Measurements from ENCODE around the gene NFKBIE.

The NFKBIE gene

DNA sequence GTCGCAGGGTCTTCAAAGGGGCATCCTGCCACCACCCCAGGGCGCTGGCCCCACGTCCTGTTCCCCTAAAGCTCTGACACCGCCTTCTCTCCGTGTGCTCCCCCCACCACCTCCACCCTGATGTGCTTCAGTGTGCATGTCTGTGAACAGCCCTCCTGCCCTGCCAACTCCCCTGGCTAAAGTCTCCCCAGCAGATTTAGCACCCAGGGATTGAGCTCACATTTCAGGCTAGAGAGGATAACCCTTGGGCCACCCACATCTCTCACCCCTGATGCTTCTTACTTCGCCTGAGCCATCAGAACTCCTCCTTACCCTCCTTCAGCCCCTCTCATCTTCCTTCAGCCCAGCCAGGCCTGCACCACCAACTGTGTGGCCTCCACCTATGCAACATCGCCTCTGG, 12.4 kb upstream of the NFKBIE start:
- Histone ChIP-seq H3K23ac (ENCODE audit: low read length) (no peak overlapping the region), H2BK5ac (ENCODE audit: low read length) (no peak overlapping the region), H3K79me1 (ENCODE audit: low read length) (no peaks in the 10 kb centered on the region), H3K79me2 (ENCODE audit: control insufficient read depth, insufficient read depth, low read length) (no peaks in the 10 kb centered on the region), H3K4me3 (ENCODE audit: low read length) (no peak overlapping the region), H3K18ac (ENCODE audit: low read length) (no peak overlapping the region), H3K36me3 (ENCODE audit: control insufficient read depth, insufficient read depth, low read length) (no peaks in the 10 kb centered on the region), H3K27me3 (ENCODE audit: insufficient read depth, low read length, poor library complexity) (no peaks in the 10 kb centered on the region), H2BK15ac (replicated peaks; ENCODE audit: low read depth) (no peak overlapping the region), H4K5ac (ENCODE audit: low read length) (no peak overlapping the region), H3K56ac (ENCODE audit: low read length) (no peak overlapping the region), H4K8ac (ENCODE audit: low read depth, low read length) (no peak overlapping the region), H3K4me2 (ENCODE audit: low read length) (no peak overlapping the region), H2BK120ac (ENCODE audit: low read depth, low read length) (no peak overlapping the region), H3K4me1 (ENCODE audit: control insufficient read depth, low read depth, low read length) (no peaks in the 10 kb centered on the region), H3K4ac (ENCODE audit: low read depth, low read length) (no peak overlapping the region), H3K27ac (ENCODE audit: low read depth, low read length) (no peak overlapping the region), H2AK5ac (ENCODE audit: low read length) (no peak overlapping the region), H3K9ac (ENCODE audit: low read length) (no peak overlapping the region)
- no CpG with 5 or more reads among the region's 7 CpGs for WGBS (ENCODE audit: extremely low coverage, insufficient coverage, low lambda C conversion rate)
- no peak for DNase-seq

DNA sequence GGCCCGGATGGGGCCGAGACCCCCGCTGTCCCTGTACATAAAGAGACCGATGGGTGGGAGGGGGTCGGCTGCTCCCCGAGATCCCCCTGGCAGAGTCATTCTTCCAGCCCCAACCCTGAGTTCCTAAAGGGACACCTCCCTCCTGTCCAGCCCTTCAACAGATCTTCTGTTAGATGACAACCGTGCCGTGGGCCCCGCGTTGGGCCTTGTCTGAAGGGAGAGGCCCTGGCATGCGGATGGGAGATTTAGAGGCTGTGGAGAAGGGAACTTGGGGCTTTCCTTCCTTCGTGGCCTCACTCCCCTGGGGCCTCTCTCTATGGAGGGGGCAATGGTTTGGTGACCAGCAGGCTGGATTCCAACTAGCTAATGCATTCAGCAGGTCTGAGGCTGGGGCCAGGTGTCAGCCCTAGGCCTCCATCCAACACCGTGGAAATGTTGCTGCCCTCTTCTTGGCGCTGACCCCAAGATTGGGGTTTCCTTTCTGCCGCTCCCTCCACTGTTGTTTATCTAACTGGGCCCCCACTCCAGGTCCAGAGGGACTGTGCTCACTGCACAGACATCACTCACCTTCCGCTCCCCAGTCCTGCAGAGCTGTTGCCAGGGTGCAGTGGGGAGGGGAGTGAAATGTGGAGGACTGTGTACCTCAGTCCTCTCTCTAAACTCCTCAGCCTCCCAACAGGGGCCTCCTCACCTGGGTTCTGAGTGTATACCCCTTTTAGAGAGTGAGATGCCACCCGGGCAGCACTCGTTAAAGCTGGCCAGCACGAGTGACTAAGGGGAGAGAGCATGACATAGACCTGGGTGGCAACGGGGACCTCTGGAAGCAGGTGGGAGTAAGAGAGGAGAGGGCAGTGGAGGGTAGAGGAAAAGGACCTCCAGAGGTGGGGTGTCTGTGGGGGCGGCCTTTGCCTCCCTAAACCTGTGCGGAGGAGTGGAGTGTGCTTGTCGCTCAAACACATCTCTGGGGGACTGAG, 11.6 kb upstream of the NFKBIE start:
- Histone ChIP-seq H3K9ac (ENCODE audit: low read length) (no peak overlapping the region), H3K18ac (ENCODE audit: low read length) (no peak overlapping the region), H3K27me3 (ENCODE audit: insufficient read depth, low read length, poor library complexity) (no peaks in the 10 kb centered on the region), H3K36me3 (ENCODE audit: control insufficient read depth, insufficient read depth, low read length) (no peaks in the 10 kb centered on the region), H3K79me2 (ENCODE audit: control insufficient read depth, insufficient read depth, low read length) (no peaks in the 10 kb centered on the region), H3K56ac (ENCODE audit: low read length) (no peak overlapping the region), H3K4me3 (ENCODE audit: low read length) (no peak overlapping the region), H2BK5ac (ENCODE audit: low read length) (no peak overlapping the region), H2AK5ac (ENCODE audit: low read length) (no peak overlapping the region), H3K27ac (ENCODE audit: low read depth, low read length) (no peak overlapping the region), H3K79me1 (ENCODE audit: low read length) (no peaks in the 10 kb centered on the region), H2BK120ac (ENCODE audit: low read depth, low read length) (no peak overlapping the region), H3K4me2 (ENCODE audit: low read length) (no peak overlapping the region), H2BK15ac (replicated peaks; ENCODE audit: low read depth) (no peak overlapping the region), H4K8ac (ENCODE audit: low read depth, low read length) (no peak overlapping the region), H4K5ac (ENCODE audit: low read length) (no peak overlapping the region), H3K4me1 (ENCODE audit: control insufficient read depth, low read depth, low read length) (no peaks in the 10 kb centered on the region), H3K4ac (ENCODE audit: low read depth, low read length) (no peak overlapping the region), H3K23ac (ENCODE audit: low read length) (no peak overlapping the region)
- DNase-seq = no peak
- no CpG with 5 or more reads among the region's 23 CpGs for WGBS (ENCODE audit: extremely low coverage, insufficient coverage, low lambda C conversion rate)

DNA sequence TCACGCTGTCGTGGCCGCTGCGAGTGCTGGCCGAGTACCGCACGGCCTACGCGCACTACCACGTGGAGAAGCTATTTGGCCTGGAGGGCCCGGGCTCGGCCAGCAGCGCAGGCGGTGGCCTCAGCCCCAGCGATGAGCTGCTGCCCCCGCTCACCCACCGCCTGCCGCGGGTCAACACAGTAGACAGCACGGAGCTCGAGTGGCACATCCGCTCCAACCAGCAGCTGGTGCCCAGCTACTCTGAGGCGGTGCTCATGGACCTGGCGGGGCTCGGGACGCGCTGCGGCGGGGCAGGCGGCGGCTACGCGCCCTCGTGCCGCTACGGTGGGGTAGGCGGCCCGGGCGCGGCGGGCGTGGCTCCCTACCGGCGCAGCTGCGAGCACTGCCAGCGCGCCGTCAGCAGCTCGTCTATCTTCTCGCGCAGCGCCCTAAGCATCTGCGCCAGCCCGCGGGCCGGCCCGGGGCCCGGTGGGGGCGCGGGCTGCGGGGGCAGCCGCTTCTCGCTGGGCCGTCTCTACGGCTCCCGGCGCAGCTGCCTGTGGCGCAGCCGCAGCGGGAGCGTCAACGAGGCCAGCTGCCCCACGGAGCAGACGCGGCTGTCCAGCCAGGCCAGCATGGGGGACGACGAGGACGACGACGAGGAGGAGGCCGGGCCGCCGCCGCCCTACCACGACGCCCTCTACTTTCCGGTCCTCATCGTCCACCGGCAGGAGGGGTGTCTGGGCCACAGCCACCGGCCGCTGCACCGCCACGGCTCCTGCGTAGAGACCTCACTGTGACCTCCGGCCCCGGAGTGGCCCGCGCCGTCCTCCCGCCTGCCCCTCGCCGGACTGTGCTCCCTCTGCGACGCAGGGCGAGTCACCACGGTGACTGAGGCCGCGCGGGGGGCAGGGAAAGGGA, 10.6 kb upstream of the NFKBIE start:
- WGBS (ENCODE audit: extremely low coverage, insufficient coverage, low lambda C conversion rate) = no CpG with 5 or more reads among the region's 109 CpGs

DNA sequence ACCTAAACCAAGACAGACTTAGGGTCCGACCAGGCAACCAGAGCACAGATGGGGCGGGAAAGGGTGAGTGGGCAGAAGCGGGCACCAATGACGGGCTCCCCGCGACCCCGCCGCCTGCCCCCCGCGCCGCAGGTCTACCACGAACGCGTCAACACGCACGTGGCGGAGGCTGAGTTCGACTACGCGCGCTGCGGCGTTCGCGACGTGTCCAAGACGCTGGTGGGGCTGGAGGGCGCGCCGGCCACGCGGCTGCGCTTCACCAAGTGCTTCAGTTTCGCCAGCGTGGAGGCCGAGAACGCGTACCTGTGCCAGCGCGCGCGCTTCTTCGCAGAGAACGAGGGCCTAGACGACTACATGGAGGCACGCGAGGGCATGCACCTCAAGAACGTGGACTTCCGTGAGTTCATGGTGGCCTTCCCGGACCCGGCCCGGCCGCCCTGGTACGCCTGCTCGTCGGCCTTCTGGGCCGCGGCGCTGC, 10.0 kb upstream of the NFKBIE start:
- WGBS (ENCODE audit: extremely low coverage, insufficient coverage, low lambda C conversion rate) = no CpG with 5 or more reads among the region's 59 CpGs
- H3K9ac ChIP-seq (ENCODE audit: low read length) = no peak overlapping the region
- H3K4ac ChIP-seq (ENCODE audit: low read depth, low read length) = no peak overlapping the region
- H2BK120ac ChIP-seq (ENCODE audit: low read depth, low read length) = no peak overlapping the region
- no peak overlapping the region for H3K4me3 ChIP-seq (ENCODE audit: low read length)
- H4K8ac ChIP-seq (ENCODE audit: low read depth, low read length) = no peak overlapping the region
- no peak overlapping the region for H3K18ac ChIP-seq (ENCODE audit: low read length)
- no peaks in the 10 kb centered on the region for H3K36me3 ChIP-seq (ENCODE audit: control insufficient read depth, insufficient read depth, low read length)
- DNase-seq = no peak
- H3K23ac ChIP-seq (ENCODE audit: low read length) = no peak overlapping the region
- H3K27me3 ChIP-seq (ENCODE audit: insufficient read depth, low read length, poor library complexity) = no peaks in the 10 kb centered on the region
- no peak overlapping the region for H3K56ac ChIP-seq (ENCODE audit: low read length)
- H2AK5ac ChIP-seq (ENCODE audit: low read length) = no peak overlapping the region
- H2BK5ac ChIP-seq (ENCODE audit: low read length) = no peak overlapping the region
- no peak overlapping the region for H3K4me2 ChIP-seq (ENCODE audit: low read length)
- no peaks in the 10 kb centered on the region for H3K4me1 ChIP-seq (ENCODE audit: control insufficient read depth, low read depth, low read length)
- H3K27ac ChIP-seq (ENCODE audit: low read depth, low read length) = no peak overlapping the region
- H4K5ac ChIP-seq (ENCODE audit: low read length) = no peak overlapping the region
- no peak overlapping the region for H2BK15ac ChIP-seq (replicated peaks; ENCODE audit: low read depth)
- H3K79me2 ChIP-seq (ENCODE audit: control insufficient read depth, insufficient read depth, low read length) = no peaks in the 10 kb centered on the region
- H3K79me1 ChIP-seq (ENCODE audit: low read length) = no peaks in the 10 kb centered on the region

More for the DNA sequence above, 10.6 kb upstream of the NFKBIE start:
- no peak overlapping the region for H3K27ac ChIP-seq (ENCODE audit: low read depth, low read length)
- no peaks in the 10 kb centered on the region for H3K36me3 ChIP-seq (ENCODE audit: control insufficient read depth, insufficient read depth, low read length)
- H3K23ac ChIP-seq (ENCODE audit: low read length) = no peak overlapping the region
- H3K9ac ChIP-seq (ENCODE audit: low read length) = no peak overlapping the region
- no peaks in the 10 kb centered on the region for H3K27me3 ChIP-seq (ENCODE audit: insufficient read depth, low read length, poor library complexity)
- no peaks in the 10 kb centered on the region for H3K79me1 ChIP-seq (ENCODE audit: low read length)
- H3K4me3 ChIP-seq (ENCODE audit: low read length) = no peak overlapping the region
- no peaks in the 10 kb centered on the region for H3K79me2 ChIP-seq (ENCODE audit: control insufficient read depth, insufficient read depth, low read length)
- H4K5ac ChIP-seq (ENCODE audit: low read length) = no peak overlapping the region
- no peak overlapping the region for H2BK5ac ChIP-seq (ENCODE audit: low read length)
- no peak overlapping the region for H4K8ac ChIP-seq (ENCODE audit: low read depth, low read length)
- no peak overlapping the region for H2AK5ac ChIP-seq (ENCODE audit: low read length)
- H2BK15ac ChIP-seq (replicated peaks; ENCODE audit: low read depth) = no peak overlapping the region
- H3K4me1 ChIP-seq (ENCODE audit: control insufficient read depth, low read depth, low read length) = no peaks in the 10 kb centered on the region
- no peak overlapping the region for H3K4ac ChIP-seq (ENCODE audit: low read depth, low read length)
- DNase-seq = no peak
- no peak overlapping the region for H3K18ac ChIP-seq (ENCODE audit: low read length)
- H3K56ac ChIP-seq (ENCODE audit: low read length) = no peak overlapping the region
- no peak overlapping the region for H3K4me2 ChIP-seq (ENCODE audit: low read length)
- H2BK120ac ChIP-seq (ENCODE audit: low read depth, low read length) = no peak overlapping the region

DNA sequence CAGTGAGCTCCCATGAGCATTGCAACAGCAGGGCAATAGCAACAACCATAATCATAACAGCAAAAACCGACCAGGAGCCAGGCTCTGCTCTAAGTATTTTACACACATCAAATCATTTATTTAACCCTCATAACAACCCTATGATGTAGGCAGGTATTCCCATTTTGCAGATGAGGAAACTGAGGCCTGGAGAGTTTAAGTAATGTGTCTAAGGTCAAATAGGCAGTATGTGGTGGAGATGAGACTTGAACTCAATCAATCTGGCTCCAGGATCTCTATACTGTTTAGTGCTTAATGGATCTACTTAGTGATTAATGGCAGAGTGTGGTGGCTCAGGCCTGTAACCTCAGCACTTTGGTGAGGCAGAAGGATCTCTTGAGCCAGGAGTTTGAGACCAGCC, 8.3 kb upstream of the NFKBIE start:
- Histone ChIP-seq H3K27ac (ENCODE audit: low read depth, low read length) (no peak overlapping the region), H3K56ac (ENCODE audit: low read length) (no peak overlapping the region), H2BK120ac (ENCODE audit: low read depth, low read length) (no peak overlapping the region), H2AK5ac (ENCODE audit: low read length) (no peak overlapping the region), H3K79me2 (ENCODE audit: control insufficient read depth, insufficient read depth, low read length) (no peaks in the 10 kb centered on the region), H3K4me1 (ENCODE audit: control insufficient read depth, low read depth, low read length) (no peaks in the 10 kb centered on the region), H3K9ac (ENCODE audit: low read length) (no peak overlapping the region), H3K4ac (ENCODE audit: low read depth, low read length) (no peak overlapping the region), H3K23ac (ENCODE audit: low read length) (no peak overlapping the region), H3K4me3 (ENCODE audit: low read length) (no peak overlapping the region), H3K36me3 (ENCODE audit: control insufficient read depth, insufficient read depth, low read length) (no peaks in the 10 kb centered on the region), H2BK15ac (replicated peaks; ENCODE audit: low read depth) (no peak overlapping the region), H3K27me3 (ENCODE audit: insufficient read depth, low read length, poor library complexity) (no peaks in the 10 kb centered on the region), H4K5ac (ENCODE audit: low read length) (no peak overlapping the region), H3K79me1 (ENCODE audit: low read length) (no peaks in the 10 kb centered on the region), H3K18ac (ENCODE audit: low read length) (no peak overlapping the region), H3K4me2 (ENCODE audit: low read length) (no peak overlapping the region), H4K8ac (ENCODE audit: low read depth, low read length) (no peak overlapping the region), H2BK5ac (ENCODE audit: low read length) (no peak overlapping the region)
- WGBS (ENCODE audit: extremely low coverage, insufficient coverage, low lambda C conversion rate) = no CpG with 5 or more reads among the region's 1 CpG
- DNase-seq = no peak

Measured in mesendoderm (in vitro differentiated cells).